HG02588 (cell line): Measurements from ENCODE around the gene CDC42EP2.

Source experiments
- ATAC-seq: cut with Tn5 transposase; IDR thresholded peaks from one replicate; pipeline ENCODE4 v1.9.1; 2021; ENCODE audit warnings: mild to moderate bottlenecking, moderate library complexity; ENCODE audit not compliant: unreplicated experiment

Gene CDC42EP2

DNA sequence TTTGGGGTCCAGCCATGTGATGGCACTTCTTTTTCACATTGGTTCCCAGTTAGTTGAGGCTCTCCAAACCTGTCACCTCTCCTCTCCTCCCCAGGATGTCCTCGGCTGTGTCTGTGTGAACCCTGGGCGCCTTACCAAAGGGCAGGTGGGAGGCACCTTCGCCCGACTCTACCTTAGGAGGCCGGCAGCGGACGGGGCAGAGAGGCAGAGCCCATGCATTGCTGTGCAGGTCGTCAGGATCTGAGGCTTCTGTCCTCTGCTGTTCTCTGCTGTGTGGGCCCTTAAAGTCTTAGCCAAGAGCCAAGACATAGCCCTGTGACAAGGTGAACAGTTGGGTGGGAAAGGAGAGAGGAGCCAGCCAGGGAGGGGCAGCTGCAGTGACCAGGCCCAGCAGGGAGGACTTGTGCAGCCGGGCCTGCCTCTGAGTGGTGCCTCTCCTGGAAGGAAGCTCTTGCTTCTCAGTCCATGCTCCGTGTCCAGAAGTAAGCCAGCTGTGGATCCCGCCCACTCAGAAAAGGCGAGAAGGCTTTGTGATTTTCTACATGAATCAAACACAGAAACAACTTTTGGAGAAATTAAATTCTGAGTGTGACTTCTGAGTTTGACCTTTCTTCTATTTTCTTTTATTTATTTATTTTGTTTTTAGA is 17.5 kb upstream of the CDC42EP2 start:
- no peak for ATAC-seq

DNA sequence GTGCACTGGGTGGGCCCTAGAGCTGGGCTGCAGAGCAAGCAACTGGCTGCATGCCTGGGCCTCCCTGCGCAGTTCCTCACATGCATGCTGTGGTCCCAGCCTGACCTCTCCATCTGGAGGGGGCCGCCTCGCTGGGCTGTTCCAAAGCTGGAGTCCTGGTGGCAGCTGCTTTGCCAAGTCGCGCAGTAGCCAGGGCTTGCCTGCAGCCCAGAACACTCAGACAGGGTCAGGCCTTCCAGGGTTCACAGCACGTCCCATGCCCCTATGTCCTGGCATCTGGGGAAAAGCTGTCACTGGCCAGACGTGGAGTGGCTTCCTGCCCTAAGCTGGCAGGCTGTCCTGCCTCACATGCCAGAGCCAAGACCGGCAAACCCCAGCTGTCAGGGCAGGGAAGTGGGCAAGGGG is 16.5 kb upstream of the CDC42EP2 start:
- no peak for ATAC-seq

DNA sequence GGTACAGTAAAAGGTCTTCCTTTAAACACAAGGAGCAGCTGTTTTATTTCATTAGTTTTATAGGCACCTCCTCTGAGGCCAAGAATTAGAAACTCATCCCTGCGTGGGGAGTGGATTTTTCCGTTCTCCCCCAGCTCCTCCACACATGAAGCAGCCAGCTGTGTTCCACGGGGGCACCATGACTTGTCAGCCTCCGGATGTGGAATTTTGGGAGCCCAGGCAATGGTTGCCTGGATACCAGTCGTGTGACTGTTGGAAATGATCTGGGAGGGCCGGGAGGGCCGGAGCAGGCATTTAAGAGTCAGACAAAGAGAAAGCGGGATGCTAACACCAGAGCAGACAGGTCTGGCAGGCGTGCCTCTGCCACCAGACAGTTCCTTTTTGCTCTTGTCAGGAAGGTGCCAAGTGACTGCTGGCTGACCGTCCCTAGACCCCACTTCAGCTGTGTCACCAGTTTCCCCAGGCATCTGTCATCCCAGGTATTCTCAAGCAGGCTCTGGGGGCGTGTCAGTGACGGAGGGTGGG is 15.9 kb upstream of the CDC42EP2 start:
- no peak for ATAC-seq

DNA sequence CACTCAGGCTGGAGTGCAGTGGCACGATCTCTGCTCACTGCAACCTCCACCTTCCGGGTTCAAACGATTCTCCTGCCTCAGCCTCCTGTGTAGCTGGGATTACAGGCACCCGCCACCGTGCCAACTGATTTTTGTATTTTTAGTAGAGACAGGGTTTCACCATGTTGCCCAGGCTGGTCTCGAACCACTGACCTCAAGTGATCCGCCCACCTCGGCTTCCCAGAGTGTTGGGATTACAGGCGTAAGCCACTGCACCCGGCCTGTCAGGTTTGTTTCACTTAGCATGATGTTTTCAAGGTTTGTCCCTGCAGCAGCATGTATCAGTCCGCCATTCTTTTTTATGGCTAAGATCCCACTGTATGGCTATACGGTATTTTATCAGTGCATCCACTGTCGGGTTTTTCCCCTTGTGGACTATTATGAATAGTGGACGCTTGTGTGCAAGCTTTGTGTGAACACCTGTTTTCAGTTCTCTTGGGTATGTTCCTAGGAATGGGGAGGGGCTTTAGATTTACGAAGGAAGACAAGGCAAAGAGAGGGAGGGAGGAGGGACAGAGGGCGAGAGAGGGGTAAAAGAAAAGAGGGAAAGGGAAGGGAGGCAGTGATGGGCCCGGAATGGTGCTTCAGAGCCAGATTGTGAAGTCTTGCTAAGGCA is 13.9 kb upstream of the CDC42EP2 start:
- no peak for ATAC-seq

DNA sequence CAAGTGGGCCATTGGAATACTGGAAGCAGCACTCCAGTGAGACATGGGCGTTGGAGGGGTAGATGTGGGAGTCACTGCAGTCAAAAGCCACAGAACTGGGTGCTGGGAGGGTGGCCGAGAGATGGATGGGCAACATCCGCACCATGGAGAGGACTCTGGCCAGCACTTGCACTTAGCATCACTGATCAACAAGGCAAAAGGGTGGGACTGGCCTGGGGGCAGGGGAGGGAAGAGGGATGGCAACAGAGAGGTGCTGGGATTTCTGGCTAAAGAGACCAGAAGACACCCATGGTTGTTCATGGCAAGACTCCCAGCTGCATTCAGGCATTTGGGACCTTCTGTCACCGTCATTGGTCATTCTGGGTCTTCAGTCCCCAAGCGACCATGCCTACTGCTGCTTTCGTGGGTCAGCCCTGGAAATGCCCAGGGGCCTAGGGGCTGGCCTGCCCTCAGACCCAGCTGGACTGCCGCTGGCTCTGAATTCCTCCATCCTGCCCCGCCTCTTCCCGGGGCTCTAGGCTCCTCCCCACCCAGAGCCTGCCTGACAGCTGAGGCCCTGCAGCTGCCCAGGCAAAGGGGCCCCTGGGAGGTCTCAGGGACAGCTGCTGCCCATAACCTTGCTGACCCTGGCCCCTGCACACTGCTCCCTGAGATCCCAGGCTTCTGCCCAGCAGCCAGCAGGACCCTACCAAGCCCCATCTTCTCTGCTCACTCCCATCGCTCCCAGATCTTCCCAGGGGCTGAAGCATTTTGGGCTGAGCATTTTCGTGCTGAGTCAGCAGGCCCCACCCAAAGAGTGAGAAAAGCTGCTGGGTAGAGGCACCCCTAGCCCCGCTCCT is 13.0 kb upstream of the CDC42EP2 start:
- no peak for ATAC-seq

DNA sequence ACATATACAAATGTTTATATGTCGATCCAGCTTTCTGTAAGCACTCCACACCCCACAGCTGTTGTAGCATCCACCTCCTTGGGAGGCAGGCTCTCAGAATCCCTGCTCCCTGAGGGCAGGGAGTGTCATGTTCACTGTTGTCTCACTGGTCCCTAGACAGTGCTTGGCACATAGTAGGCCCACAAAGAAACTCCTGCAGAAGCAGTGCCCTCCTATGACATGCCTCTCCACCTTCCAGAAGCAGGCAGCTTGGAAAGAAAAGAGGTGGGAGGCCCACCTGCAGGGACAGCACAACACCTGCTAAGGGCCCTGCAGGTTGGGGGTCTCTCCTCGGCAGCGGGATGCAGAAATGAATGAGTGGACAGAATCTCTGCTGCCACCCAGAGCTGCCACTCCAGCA is 11.1 kb upstream of the CDC42EP2 start:
- no peak for ATAC-seq

DNA sequence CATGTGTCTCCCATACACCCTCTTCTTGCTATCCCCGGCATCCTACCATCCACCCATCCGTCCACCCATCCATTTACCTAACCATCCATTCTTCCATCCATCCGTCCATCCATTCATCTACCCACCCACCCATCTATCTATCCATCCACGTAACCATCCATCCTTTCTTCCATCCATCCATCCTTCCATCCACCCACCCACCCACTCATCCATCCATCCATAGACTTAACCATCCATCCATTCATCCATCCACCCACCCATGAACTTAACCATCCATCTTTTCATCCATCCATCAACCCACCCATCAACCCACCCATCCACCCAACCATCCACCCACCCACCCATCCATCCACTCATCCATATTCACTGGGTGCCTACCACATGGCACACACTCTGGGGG is 10.6 kb upstream of the CDC42EP2 start:
- no peak for ATAC-seq

DNA sequence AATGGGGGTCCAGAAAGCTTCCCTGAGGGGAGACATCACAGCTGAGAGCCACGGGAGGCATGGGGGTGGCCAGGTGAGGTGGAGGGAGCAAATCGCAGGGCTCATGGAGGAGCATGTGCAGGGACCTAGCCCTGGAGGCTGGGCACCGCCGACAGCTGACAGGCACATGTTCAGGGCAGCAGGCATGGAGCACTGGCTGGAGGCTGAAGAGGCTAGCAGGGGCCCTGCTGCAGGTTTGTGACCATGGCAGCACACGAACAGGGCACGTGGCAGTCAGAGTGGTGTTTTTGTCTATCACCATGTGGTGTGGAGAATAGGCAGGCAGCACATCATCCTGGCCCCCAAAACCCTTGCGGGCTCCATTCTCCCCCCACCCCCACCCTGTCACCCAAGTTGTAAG is 10.1 kb upstream of the CDC42EP2 start:
- no peak for ATAC-seq

DNA sequence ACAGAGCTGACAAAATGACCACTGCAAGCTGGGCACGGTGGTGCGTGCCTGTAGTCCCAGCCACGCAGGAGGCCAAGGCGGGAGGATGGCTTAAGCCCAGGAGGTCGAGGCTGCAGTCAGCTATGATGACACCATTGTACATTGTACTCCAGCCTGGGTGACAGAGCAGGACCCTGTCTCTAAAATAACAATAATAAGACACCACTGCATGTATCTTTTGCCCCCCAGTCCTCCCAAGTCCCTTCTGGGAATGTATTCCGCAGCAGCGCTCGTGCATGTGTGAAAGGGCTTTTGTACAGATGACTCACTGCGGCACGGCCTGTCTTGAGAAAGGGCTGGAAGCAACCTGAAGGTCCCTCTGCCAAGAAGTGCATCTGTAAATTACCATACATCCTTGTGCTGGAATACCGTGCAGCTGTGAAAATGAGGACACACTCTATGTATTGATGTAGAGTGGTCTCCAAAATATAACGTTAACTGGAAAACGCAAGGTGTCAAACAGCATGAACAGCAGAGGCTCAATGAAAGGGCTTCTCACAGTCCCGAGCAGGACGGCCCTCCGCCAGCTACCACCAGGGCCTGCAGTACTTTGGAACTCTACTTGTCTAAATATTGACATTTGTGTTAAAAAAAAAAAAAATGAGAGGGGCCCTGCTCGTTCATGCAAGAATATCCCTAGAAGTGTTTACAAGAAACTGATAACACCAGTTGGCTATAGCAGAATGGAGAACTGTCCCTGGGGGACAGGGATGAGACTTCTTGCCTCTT is 9.0 kb upstream of the CDC42EP2 start:
- no peak for ATAC-seq

DNA sequence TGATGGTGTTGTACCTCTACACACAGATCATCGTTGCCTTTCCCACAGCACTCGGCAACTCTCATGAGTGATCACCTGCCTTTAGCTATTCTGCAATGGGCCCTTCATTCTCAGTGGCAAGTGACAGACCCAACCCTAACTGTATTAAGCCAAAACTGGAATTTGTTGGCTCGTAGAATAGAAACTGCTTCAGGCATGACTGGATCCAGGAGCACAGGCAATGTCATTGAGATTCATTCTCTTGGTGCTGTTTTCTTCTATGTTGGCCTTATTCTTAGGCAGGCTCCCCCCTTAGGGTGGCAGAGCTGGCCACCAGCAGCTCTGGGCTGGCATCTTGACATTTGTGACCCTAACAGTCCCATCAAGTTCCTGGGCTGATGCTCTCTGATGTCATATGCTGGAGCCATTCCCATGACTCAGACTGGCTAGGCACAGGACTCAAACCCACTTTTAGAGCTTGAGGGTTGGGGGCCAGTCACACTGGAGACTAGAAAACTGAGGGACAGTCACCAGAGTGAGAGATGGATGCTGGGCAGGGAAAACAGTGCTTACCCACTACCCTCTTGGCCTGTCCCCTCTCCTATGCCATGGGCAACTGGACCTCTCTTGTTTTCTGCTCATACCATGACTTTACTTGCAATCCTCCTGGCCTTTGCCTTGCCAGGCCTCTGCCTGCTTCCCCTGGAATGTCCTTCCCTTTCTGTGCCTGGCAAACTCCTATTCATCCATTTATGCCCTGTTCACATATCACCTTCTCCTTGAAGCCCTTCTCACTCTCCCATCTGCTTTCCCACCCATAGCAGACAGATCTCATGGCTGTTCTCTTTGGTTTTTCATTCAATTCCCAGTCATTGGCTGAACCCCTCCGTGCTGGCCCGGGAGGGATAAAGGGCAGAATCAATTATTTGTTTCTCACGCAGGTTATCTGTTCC is 7.1 kb upstream of the CDC42EP2 start:
- no peak for ATAC-seq

DNA sequence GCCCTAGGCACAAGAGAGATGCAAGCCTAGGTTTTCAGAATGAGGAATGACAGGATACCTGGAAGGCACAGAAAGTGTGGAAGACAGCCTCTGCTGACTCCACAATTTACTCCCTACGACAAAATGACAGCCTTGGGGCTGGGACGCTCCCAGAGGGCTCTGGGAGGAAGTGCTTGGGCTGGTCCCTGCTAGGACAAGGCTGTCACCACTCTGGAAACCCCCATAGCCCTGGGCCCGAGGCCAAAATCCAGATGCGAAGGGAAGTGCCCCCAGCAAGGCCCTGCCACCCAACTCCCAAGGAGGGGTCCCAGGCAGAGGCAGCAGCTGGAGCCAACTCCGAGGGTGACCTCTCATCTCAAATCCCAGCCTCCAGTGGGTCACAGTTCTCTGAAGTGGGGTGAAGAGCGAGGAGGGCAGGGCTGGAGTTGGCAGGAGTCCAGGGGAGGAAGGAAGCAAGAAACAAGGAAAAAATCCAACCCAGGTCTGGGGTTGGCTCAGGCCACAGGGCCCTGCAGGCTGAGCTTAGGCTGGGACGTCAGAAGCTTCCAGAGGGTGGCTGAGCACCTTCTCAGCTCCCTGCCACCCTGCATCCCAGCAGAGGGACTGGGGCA is 6.3 kb upstream of the CDC42EP2 start:
- ATAC-seq: no peak

DNA sequence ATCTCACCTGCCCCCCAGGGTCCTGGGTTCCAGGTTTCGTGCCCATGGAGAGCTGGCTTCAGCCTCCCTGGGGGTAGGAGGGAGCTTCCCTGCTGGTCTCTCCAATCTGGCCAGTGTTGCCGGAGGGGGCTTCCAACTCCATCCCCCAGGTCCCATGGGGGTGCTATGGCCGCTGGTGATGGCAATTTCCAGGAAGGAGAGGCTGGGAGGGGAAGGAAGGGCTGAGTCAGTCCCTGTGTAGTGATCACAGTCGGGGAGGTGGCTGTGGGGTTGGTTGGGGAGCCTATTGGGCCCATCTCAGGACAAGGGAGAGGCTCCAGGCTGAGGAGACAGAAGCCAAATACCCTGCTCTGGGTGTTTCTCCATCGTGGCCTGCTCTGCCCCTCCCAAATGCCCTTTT is 5.7 kb upstream of the CDC42EP2 start:
- no peak for ATAC-seq

DNA sequence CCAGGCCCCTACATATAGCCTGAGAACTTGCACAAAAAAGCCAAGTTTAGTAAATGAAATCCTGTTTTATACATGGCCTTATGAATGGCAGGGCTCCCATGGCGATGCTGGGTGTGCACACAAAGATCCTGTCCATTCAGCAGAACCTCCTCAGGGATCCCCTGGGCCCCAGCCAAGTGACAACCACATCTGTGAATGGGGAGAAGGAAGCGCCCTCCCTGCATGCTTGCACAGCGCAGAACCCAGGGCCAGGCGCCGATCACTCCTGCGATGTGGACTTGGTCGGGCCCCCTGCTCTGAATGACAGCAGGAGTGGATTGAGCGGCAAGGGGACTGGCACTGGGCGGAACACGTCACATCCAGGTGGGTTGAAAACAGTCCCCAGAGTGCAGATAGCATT is 4.5 kb upstream of the CDC42EP2 start:
- ATAC-seq: no peak

DNA sequence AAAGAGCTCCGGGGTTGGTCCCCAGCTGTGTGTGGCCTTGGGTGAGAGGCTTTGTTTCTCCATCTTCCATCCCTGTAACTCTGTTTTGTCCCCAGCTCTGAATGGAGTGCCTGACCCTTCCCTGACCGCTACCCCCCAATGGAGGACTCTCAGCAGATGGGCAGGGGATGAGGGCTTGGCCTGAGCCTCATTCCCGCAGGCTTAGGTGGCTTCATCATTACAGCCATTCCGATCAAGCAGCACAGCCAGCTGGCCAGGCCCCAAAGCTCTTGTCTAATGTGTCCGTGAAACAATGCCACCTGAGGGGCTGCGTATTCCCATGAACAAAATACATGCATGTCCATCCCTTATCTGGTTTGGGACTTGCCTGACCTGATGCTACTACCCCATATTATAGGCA is 3.9 kb upstream of the CDC42EP2 start:
- no peak for ATAC-seq

DNA sequence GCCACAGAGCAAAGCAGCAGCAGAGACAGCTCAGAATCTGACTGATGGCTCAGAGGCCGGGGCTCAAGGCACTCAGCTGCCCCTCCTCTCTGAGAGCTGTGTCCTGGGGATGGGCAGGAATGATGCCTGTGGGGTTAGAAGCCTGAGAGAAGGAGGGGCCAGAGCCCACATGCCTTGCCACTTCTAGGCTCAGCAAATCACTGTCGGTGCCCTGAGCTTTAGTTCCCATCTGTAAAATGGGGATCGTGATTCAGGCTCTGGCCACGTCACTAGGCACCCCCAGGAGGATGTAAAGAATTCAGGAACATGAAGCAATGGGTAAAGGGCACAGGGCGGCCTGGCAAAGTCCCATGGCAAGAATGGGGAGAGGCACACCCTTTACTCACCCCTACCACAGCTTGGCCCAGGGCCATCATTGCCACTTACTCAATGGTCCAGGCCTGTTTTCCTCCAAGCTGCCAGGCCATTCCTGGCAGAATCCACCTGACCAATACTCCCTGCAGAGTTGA is 3.4 kb upstream of the CDC42EP2 start:
- no peak for ATAC-seq

DNA sequence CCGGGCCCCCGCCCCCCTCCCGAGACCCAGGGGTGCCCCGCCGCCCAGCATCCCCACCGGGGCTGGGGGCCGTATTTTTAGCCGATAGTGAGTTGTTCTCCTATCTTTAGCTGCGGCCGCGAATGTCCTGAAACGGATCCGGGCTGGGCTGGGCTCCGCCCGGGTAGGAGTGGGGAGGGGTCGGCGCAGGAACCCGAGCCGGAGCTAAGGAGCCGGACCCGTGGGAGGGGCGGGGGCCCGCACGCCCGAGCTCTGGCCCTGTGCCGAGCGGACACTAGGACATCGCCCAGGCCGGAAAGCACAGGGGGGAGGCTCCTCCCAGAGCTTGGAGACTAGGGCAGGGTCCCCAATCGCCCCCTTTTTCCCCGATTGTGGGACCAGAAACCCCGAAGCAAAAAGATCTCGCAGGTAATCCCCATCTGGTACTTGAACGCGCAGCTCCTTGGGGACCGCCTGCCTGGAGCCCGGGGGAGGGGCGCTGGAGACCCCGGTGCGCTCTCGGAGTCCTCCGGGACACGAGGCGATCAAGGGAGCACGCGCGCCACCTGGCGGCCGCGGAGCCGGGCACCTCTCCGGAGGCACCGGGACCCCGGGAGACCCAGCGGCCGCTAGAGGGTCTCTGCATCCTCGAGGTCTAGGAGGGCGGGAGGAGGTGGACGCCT is 669 bp downstream of the CDC42EP2 start:
- ATAC-seq: peak; percentile 41

DNA sequence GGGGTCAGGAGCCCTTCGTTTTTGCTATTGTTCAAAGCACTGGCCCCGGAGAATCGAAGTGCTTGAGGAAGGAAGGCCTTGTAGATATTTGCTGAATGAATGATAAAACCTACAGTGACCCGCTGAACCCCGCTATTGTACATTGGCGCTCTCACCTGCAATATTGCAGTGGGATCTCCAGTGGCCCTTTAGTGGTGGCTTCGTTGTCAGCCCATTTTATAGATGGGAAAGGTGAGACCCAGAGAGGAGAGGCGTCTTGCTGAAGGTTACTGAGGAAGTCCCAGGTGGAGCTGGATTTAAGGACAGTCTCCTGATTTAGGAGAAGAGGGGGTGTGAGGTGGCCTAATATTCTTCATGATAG is 1.2 kb downstream of the CDC42EP2 start:
- ATAC-seq: no peak

DNA sequence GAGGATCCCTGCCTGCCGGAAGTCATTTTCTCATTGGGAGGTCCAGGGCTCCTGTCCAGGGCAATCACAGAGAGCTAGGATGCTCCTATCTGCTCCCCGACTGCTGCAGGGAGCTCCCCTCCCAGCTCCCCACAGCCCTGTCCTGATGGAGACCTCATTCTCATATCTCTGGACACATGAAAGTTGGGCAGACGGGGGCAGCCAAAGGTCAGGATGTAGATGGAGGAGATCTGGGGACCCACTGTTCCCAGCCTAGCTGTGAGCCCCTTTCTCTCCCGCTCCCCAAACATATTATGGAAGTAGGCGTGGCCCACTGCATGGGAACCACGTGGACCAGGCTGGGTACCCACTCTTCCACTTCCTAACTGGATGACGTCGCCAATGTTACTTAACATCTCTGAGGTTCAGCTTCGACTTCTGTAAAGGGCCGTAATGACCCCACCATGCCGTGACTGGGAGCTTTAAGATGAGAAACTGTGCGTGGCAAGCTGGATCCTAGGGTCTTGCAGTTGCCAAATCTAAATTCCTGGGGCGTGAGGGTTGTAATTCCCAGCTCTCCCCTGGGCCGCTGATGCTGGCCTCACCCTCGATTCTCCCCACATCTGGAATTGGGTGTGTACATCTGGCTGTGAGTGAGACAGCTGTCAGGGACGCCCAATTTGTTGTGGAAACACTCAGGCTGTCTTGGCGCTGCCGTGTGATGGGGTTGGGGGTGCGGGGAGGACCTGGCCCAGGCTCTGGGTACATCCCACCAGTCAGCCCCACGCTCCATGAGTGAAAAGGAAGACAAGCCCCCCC is 1.8 kb downstream of the CDC42EP2 start:
- no peak for ATAC-seq
